Stimulated activated CD4-positive, alpha-beta T cell treated with anti-CD3 and anti-CD28 coated beads, Interleukin-2, amount 100 ng/mL, for 48 hours (primary cell): ENCODE measurements around the gene SLCO1A2.

Source experiments
- DNase-seq, 2 donors: peaks; one replicate each; pipeline ENCODE4 v3.0.0-alpha.2; 2020

Gene SLCO1A2

GRCh38 chr12:21328578-21328977, 6.1 kb downstream of the SLCO1A2 start:
- no peak for DNase-seq

DNA sequence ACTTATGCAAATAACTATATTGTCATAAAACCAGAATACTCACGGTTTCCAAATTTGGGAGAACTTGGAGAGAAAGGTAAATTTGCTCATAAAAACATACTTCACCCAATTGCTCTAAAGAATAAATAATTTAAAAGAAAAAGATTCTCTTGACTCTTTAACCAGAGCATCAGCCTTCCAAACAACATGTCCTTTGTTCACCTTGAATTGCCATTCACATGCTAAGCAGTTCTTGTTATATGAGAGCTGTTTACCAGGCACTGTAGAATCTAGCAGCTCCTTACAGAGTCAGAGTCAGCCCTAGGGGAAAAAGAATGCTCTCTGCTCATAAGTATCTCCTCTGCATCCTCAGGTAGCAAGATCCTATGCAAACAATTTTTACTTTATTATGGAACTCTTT, 10.2 kb downstream of the SLCO1A2 start:
- no peak for DNase-seq

- DNase-seq = no peak
Measured at GRCh38 chr12:21323736-21324135, 11.0 kb downstream of the SLCO1A2 start.

GRCh38 chr12:21308785-21309184, 25.9 kb downstream of the SLCO1A2 start:
- no peak for DNase-seq

DNA sequence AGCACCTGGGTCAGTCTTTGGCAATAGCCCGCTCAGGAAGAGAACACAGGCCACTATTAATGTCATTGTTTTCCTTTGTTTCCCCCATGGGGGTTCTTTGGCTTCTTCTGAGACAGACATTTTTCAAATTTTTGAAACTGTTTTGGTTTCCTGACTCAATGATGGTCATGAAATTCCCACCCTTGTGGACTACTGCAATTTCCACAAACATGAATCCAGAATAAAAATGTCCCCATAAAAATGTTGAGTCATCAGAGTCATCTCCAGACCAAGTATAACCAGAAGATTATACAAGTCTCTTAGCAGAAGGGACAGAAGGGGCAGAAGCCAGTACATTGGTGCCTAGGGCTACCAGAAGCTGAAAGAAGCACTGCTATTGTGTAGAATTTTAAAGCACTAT, 29.1 kb downstream of the SLCO1A2 start:
- DNase-seq = no peak

DNA sequence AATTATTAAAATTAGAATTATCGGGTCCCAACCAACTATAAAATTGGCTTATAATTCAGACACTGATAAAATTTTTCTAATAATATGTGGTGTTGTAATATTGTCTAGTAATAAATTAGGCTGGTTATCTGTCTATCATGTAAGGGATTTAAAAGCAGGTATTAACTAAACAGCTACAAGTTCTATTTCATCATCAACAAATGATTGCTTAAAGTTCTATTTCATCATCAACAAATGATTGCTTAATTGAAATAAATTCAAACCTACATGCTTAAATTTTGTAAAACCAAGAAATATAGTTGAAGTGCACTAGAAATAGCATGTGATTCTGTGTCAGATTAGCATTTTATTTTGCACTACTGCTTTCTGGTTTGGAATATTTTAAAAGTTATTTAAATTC, 34.1 kb downstream of the SLCO1A2 start:
- DNase-seq = no peak

- DNase-seq = no peak
Measured at GRCh38 chr12:21296751-21297406, 37.8 kb downstream of the SLCO1A2 start.

DNA sequence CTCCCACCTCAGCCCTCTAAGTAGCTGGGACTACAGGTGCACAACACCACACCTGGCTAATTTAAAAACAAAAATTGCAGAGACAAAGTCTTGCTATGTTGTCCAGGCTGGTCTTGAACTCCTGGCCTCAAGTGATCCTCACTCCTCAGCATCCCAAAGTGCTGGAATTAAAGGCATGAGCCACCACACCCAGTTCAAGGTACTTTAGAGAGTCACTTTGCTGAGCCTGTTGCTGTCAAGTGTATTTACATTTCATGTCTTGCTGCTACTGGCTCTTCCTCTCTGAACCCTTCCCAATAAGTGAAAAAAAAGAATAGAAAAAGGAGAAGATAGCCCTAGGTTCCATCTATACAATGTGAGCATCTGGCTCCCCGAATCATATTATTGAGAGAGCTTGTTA, 38.4 kb downstream of the SLCO1A2 start:
- DNase-seq = no peak

- DNase-seq = no peak
Measured at GRCh38 chr12:21294176-21294575, 40.5 kb downstream of the SLCO1A2 start.

- DNase-seq = no peak
Measured at GRCh38 chr12:21292111-21292510, 42.6 kb downstream of the SLCO1A2 start.

DNA sequence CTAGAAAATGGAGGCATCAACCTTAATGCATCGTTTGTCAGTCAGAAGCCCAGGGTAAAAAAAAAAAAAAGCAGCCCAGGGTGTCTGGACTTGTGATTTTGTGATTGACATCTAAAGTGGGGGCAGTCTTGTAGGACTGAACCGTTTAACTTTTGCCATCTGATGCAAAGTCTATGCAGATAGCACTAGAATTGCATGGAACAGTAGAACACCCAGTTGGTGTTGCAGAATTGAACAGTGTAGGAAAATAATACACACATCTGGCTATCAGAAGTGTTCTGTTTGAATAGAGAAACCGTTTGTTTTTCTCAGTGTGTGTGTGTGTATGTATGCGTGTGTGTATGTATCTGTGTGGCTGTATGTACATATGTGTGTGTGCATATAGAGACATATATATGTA, 45.0 kb downstream of the SLCO1A2 start:
- DNase-seq = no peak

GRCh38 chr12:21276826-21277225, 57.9 kb downstream of the SLCO1A2 start:
- DNase-seq = no peak

- no peak for DNase-seq
Measured at GRCh38 chr12:21265932-21266331, 68.8 kb downstream of the SLCO1A2 start.

DNA sequence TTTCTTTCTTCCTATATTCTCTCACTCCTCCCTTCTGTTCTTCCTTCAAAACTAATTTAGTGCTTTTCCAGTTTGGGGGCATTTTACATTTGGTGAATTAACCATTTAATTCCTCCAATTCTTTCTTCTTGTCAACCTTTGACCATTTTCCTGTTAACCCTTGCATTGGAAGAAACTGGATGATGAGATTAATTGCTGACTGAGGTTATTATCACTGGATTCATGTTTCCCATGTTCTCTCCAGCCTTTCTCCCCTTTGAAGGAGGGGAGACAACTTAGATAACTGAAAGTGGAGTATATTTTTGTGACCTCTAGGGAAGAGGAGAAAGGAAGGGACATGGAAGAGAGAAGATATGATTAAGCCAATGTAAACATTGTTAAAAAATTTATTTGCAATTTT, 70.5 kb downstream of the SLCO1A2 start:
- no peak for DNase-seq

DNA sequence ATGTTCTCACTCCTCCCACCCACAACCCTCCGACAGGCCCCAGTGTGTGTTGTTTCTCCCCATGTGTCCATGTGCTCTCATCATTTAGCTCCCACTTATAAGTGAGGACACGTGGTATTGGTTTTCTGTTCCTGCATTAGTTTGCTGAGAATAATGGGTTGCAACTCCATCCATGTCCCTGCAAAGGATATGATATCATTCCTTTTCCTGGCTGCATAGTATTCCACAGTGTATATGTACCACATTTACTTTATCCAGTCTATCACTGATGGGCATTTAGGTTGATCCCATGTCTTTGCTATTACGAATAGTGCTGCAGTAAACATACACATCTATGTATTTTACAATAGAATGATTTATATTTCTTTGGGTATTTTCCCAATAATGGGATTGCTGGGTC, 77.5 kb downstream of the SLCO1A2 start:
- DNase-seq = no peak

- DNase-seq = no peak
Measured at GRCh38 chr12:21252070-21252469, 82.6 kb downstream of the SLCO1A2 start.

DNA sequence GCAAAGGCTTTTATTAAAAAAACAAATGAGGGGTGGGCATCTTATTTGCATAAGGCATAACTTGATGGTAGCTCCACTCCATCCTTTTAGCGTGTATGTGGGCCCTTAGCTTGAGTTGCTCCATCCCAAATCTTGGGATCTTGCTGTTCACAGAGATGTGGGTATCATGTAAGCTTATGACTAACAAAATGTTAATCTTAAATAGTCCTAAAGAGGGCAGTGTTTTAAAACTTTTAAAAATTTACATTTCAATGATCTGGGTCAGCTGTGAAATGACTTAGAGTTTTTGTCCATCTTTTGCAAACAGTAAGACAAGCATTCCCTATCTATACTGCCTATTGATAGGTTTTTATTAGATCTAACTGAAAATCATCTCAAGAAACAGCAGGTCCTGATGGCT, 86.0 kb downstream of the SLCO1A2 start:
- no peak for DNase-seq

DNA sequence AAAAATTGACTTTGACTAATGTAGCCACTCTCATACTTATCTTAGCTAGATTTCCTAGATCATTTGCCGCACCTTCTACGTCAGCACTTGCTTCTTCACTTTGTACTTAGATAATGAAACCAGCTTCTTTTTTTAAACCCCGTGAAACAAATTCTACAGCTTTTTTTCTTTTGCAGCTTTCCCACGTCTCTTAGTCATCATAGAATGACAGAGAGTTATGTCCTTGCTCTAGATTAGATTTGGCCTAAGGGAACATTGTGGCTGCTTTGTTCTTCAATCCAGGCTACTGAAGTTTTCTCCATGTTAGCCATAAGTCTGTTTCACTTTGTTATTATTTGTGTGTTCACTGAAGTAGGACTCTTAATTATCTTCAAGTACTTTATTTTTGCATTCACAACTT, 94.9 kb downstream of the SLCO1A2 start:
- no peak for DNase-seq

DNA sequence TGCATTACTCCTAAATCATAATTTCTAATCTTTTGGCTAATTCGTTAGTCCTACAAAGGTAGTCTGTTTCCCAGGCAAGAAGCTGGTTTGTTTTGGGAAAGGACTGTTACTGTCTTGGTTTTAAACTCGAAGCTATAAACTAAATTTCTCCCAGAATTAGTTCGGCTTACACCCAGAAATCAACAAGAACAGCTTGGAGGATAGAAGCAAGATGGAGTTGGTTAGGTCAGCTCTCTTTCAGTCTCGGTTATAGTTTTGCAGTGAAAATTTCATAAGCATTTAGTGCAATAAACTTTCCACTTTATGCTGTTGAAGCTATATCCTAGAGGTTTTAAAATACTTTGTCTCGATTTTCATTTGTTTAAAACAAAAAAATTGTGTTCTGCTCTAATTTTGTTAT, 100.3 kb downstream of the SLCO1A2 start:
- DNase-seq = no peak

DNA sequence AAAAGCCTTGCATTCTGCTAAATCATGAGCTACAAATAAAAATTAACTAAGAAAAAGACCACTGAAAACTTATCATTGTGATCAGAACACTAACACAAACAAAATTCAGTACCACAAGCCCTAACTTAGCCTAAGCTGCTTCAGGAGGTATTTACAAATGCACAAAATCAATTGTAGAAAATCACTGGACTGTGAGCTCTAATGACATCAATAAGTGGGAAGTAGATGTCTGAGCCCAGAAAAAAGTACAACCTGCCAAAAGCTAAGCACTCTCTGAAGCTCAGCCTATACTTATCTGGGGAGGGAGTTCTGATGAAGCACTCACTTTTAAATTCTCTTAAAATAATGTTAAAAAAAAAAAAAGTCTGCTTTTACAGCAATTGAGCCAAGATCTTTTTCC, 110.8 kb downstream of the SLCO1A2 start:
- no peak for DNase-seq

GRCh38 chr12:21221778-21222177, 112.9 kb downstream of the SLCO1A2 start:
- DNase-seq = no peak

DNA sequence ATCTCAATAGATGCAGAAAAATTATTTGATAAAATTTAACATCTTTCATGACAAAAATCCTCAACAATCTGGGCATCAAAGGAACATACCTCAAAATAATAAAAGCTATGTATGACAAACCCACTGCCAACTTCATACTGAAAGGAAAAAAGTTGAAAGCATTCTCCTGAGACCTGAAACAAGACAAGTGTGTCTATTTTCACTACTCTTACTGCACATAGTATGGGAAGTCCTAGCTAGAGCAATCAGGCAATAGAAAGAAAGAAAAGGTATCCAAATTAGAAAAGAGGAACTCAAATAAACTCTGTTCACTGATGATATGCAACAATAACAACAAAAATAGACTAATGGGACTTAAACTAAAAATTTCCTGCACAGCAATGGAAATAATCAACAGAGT, 113.6 kb downstream of the SLCO1A2 start:
- no peak for DNase-seq

GRCh38 chr12:21220266-21220665, 114.5 kb downstream of the SLCO1A2 start:
- no peak for DNase-seq

- no peak for DNase-seq
Measured at GRCh38 chr12:21219206-21219605, 115.5 kb downstream of the SLCO1A2 start.
